Right atrium auricular region (tissue), 2 donors: ENCODE data around the gene EPN2. TPM values are rescaled to one million over a fixed set of nuclear protein-coding genes. Genes with fewer than 3 reads are reported as not detected.

Experiments
- DNase-seq: peaks from one replicate; pipeline ENCODE4 v3.0.0-alpha.2; 2019; ENCODE audit warnings: low spot score
- H3K27ac ChIP-seq, 2 donors: fragments of 200-600 bp; sonication (generic); 1 replicate in 1 of 2; 2 replicates in 1 of 2; pipeline ENCODE4 v1.5.1; 2016 to 2019
- H3K27me3 ChIP-seq, 2 donors: fragments of 200-600 bp; sonication (generic); one replicate each; pipeline versions ENCODE4 v1.5.1 to v1.6.0; 2017 to 2019
- H3K36me3 ChIP-seq: fragments of 200-600 bp; sonication (generic); one replicate; pipeline ENCODE4 v1.5.1; 2016
- H3K4me1 ChIP-seq, 2 donors: fragments of 200-600 bp; sonication (generic); one replicate each; pipeline versions ENCODE4 v1.5.1 to v1.6.0; 2017 to 2019
- H3K4me3 ChIP-seq, 2 donors: fragments of 200-600 bp; sonication (generic); 1 replicate in 1 of 2; 2 replicates in 1 of 2; pipeline ENCODE4 v1.5.1; 2017 to 2019; ENCODE audit warnings: mild to moderate bottlenecking in 1 of 2, moderate library complexity in 1 of 2
- H3K9me3 ChIP-seq, 2 donors: fragments of 200-600 bp; sonication (generic); one replicate each; pipeline ENCODE4 v1.5.1; 2019
- CTCF ChIP-seq, 2 donors: fragments of 200-600 bp; sonication (generic); IDR thresholded peaks; one replicate each; pipeline ENCODE4 v1.5.1; 2019; ENCODE audit warnings: antibody characterized with exemption in 2 of 2
- total RNA-seq, 2 donors: library from RNA; depleted of rRNA; stranded (reverse); fragments of >200 nt; gene quantifications; one replicate each; pipeline ENCODE4 v1.1.0, GENCODE V29; 2016

EPN2 gene
- total RNA-seq, 2 donors from 2014 or later, result 68.0 to 73.1 TPM

- Histone ChIP-seq H3K27me3 (no peaks in the 10 kb centered on the region), H3K4me3 (no peak overlapping the region), H3K9me3 (no peaks in the 10 kb centered on the region), H3K4me1 (peaks cover 0 to 68% of the 10 kb centered on the region in 2 donors), H3K36me3 (no peaks in the 10 kb centered on the region), H3K27ac (no peak overlapping the region)
- TF ChIP-seq CTCF (IDR thresholded peaks at IDR 0.05), result no peak
- no peak for DNase-seq
Observed at GRCh38 chr17:19345067-19345460, 107.9 kb downstream of the EPN2 start.

- H3K36me3 ChIP-seq, result no peaks in the 10 kb centered on the region
- no peaks in the 10 kb centered on the region for H3K9me3 ChIP-seq
- no peak overlapping the region for H3K4me3 ChIP-seq
- TF ChIP-seq CTCF (IDR thresholded peaks at IDR 0.05), result no peak
- DNase-seq, result no peak
- H3K27me3 ChIP-seq, result no peaks in the 10 kb centered on the region
- peaks cover 0 to 68% of the 10 kb centered on the region in 2 donors for H3K4me1 ChIP-seq
- H3K27ac ChIP-seq, result peak overlapping the region; percentile 78 to 81
Observed at GRCh38 chr17:19345486-19346350, 108.6 kb downstream of the EPN2 start.

- DNase-seq, result peak; percentile 93
- Histone ChIP-seq H3K27me3 (no peaks in the 10 kb centered on the region), H3K27ac (peak overlapping the region; percentile 78 to 81), H3K4me1 (peaks cover 0 to 66% of the 10 kb centered on the region in 2 donors), H3K4me3 (no peak overlapping the region), H3K9me3 (no peaks in the 10 kb centered on the region), H3K36me3 (no peaks in the 10 kb centered on the region)
- TF ChIP-seq CTCF (IDR thresholded peaks at IDR 0.05), result no peak
Observed at GRCh38 chr17:19346351-19347255, 109.4 kb downstream of the EPN2 start.

- no peaks in the 10 kb centered on the region for H3K27me3 ChIP-seq
- no peak overlapping the region for H3K4me3 ChIP-seq
- H3K27ac ChIP-seq, result peak overlapping the region; percentile 78 to 81
- TF ChIP-seq CTCF (IDR thresholded peaks at IDR 0.05), result no peak
- no peaks in the 10 kb centered on the region for H3K36me3 ChIP-seq
- DNase-seq, result no peak
- H3K9me3 ChIP-seq, result no peaks in the 10 kb centered on the region
- H3K4me1 ChIP-seq, result peaks cover 0 to 57% of the 10 kb centered on the region in 2 donors
Observed at GRCh38 chr17:19347323-19348080, 110.3 kb downstream of the EPN2 start.

- H3K4me1 ChIP-seq, result peaks cover 0 to 50% of the 10 kb centered on the region in 2 donors
- no peaks in the 10 kb centered on the region for H3K27me3 ChIP-seq
- DNase-seq, result no peak
- no peaks in the 10 kb centered on the region for H3K9me3 ChIP-seq
- peak overlapping the region in 1 of 2 donors; percentile 78 for H3K27ac ChIP-seq
- no peak for TF ChIP-seq CTCF (IDR thresholded peaks at IDR 0.05)
- no peaks in the 10 kb centered on the region for H3K36me3 ChIP-seq
- H3K4me3 ChIP-seq, result no peak overlapping the region
Observed at GRCh38 chr17:19348081-19348650, 111.0 kb downstream of the EPN2 start.
